Liver (tissue), 9 donors: ENCODE results near the gene ARHGAP6. TPM values are rescaled to one million over a fixed set of nuclear protein-coding genes. Genes with fewer than 3 reads are reported as not detected.

Experiments
- DNase-seq: peaks from one replicate; pipeline ENCODE4 v3.0.0-alpha.2; 2017; ENCODE audit warnings: low spot score
- H3K27ac ChIP-seq, 2 donors: one replicate each; pipeline ENCODE4 v1.7.0; 2013; ENCODE audit warnings: inconsistent platforms in 2 of 2, low read length in 2 of 2, control low read depth in 1 of 2, low read depth in 1 of 2, mild to moderate bottlenecking in 1 of 2
- H3K27me3 ChIP-seq, 4 donors: one replicate each; pipeline versions ENCODE4 v1.6.1 to v1.7.0; 2013; ENCODE audit warnings: low read length in 3 of 4, inconsistent platforms in 1 of 4, mild to moderate bottlenecking in 1 of 4, moderate library complexity in 1 of 4; ENCODE audit not compliant: control insufficient read depth in 4 of 4, insufficient read depth in 4 of 4
- H3K36me3 ChIP-seq, 4 donors: one replicate each; pipeline versions ENCODE4 v1.6.1 to v1.7.0; 2013; ENCODE audit warnings: low read length in 3 of 4, mild to moderate bottlenecking in 3 of 4, low read depth in 1 of 4, moderate library complexity in 1 of 4; ENCODE audit not compliant: control insufficient read depth in 4 of 4, insufficient read depth in 3 of 4
- H3K4me1 ChIP-seq, 4 donors: one replicate each; pipeline versions ENCODE4 v1.6.1 to v1.7.0; 2013; ENCODE audit warnings: low read length in 3 of 4, mild to moderate bottlenecking in 3 of 4, moderate library complexity in 1 of 4; ENCODE audit not compliant: control insufficient read depth in 4 of 4, insufficient read depth in 4 of 4
- H3K4me3 ChIP-seq, 3 donors: one replicate each; pipeline versions ENCODE4 v1.6.1 to v1.7.0; 2013; ENCODE audit warnings: low read length in 3 of 3, control low read depth in 1 of 3, low read depth in 1 of 3, mild to moderate bottlenecking in 1 of 3
- H3K9ac ChIP-seq, 2 donors: one replicate each; pipeline ENCODE4 v1.7.0; 2013; ENCODE audit warnings: low read length in 2 of 2, mild to moderate bottlenecking in 2 of 2, moderate library complexity in 2 of 2, control low read depth in 1 of 2, low read depth in 1 of 2
- H3K9me3 ChIP-seq, 4 donors: one replicate each; pipeline versions ENCODE4 v1.6.1 to v1.7.0; 2013; ENCODE audit warnings: low read length in 3 of 4; ENCODE audit not compliant: control insufficient read depth in 4 of 4
- ATF3 ChIP-seq: IDR thresholded peaks from 2 replicates; pipeline ENCODE4 v1.6.1; 2016; ENCODE audit warnings: antibody characterized with exemption
- CTCF ChIP-seq: fragments of 150-350 bp; IDR thresholded peaks from 2 replicates; pipeline ENCODE4 v1.5.1; 2017; ENCODE audit warnings: improper control_type of control experiment, low read depth, low read length; ENCODE audit not compliant: missing input control
- EGR1 ChIP-seq, 2 donors: IDR thresholded peaks; 2 replicates each; pipeline ENCODE4 v1.6.1; 2016 to 2018; ENCODE audit warnings: antibody characterized with exemption in 2 of 2, low read depth in 2 of 2
- FOXA1 ChIP-seq: IDR thresholded peaks from 2 replicates; pipeline ENCODE4 v1.6.1; 2016; ENCODE audit warnings: antibody characterized with exemption
- FOXA2 ChIP-seq: IDR thresholded peaks from 2 replicates; pipeline ENCODE4 v1.6.1; 2016; ENCODE audit warnings: antibody characterized with exemption
- GABPA ChIP-seq, 2 donors: IDR thresholded peaks in 1 of 2; conservative IDR thresholded peaks in 1 of 2; 2 replicates each; pipeline ENCODE4 v1.6.1; 2016; ENCODE audit warnings: antibody characterized with exemption in 2 of 2, mild to moderate bottlenecking in 1 of 2, moderate library complexity in 1 of 2
- HNF4A ChIP-seq, 2 donors: conservative IDR thresholded peaks; 2 replicates each; pipeline ENCODE4 v1.6.1; 2016; ENCODE audit warnings: antibody characterized with exemption in 2 of 2, mild to moderate bottlenecking in 2 of 2
- JUND ChIP-seq, 2 donors: IDR thresholded peaks; 2 replicates each; pipeline ENCODE4 v1.6.1; 2016; ENCODE audit warnings: antibody characterized with exemption in 2 of 2
- NR2F2 ChIP-seq: IDR thresholded peaks from 2 replicates; pipeline ENCODE4 v1.6.1; 2016; ENCODE audit warnings: antibody characterized with exemption
- RAD21 ChIP-seq, 2 donors: IDR thresholded peaks; 2 replicates each; pipeline ENCODE4 v1.6.1; 2016; ENCODE audit warnings: antibody characterized with exemption in 2 of 2, mild to moderate bottlenecking in 2 of 2
- REST ChIP-seq: IDR thresholded peaks from 2 replicates; pipeline ENCODE4 v1.6.1; 2016; ENCODE audit warnings: antibody characterized with exemption, mild to moderate bottlenecking
- YY1 ChIP-seq: IDR thresholded peaks from 2 replicates; pipeline ENCODE4 v1.6.1; 2016; ENCODE audit warnings: antibody characterized with exemption, mild to moderate bottlenecking
- ZBTB33 ChIP-seq: IDR thresholded peaks from 2 replicates; pipeline ENCODE4 v1.6.1; 2016; ENCODE audit warnings: antibody characterized with exemption
- WGBS: extraction: QIAGEN DNeasy Blood & Tissue Kit; methylation state at CpG from one replicate; pipeline ENCODE4 v1.1.7; 2013; 5-methylcytosine and 5-hydroxymethylcytosine counted together
- polyA plus RNA-seq, 2 donors: library from polyadenylated mRNA; stranded (reverse) in 1 of 2; unstranded in 1 of 2; fragments of 200-250 nt in 1 of 2; fragments of >200 nt in 1 of 2; fragmentation: Nextera tagmentation in 1 of 2; extraction: Ambion mirVana in 1 of 2; gene quantifications; one replicate each; pipeline versions ENCODE4 v1.2.1 to v1.2.3, GENCODE V29; 2013 to 2015
- total RNA-seq, 2 donors: library from RNA; depleted of rRNA; stranded (reverse); fragments of >200 nt; gene quantifications; one replicate each; pipeline ENCODE4 v1.2.3, GENCODE V29; 2014
- donor health status: healthy.
- donor health status: healthy.
- donor health status: healthy.
- donor health status: healthy.
- donor health status: healthy.

ARHGAP6 gene
- total and polyA plus RNA-seq, 4 donors: 0.10 to 2.2 (median 0.65) TPM

GRCh38 chrX:11321986-11322385, 343.7 kb downstream of the ARHGAP6 start (continued):
- no peak for TF ChIP-seq REST
- TF ChIP-seq ATF3: no peak

- Histone ChIP-seq H3K9me3 (no peaks in the 10 kb centered on the region), H3K36me3 (no peaks in the 10 kb centered on the region), H3K4me1 (no peaks in the 10 kb centered on the region), H3K27me3 (no peaks in the 10 kb centered on the region), H3K4me3 (no peak overlapping the region), H3K9ac (no peak overlapping the region), H3K27ac (no peak overlapping the region)
- WGBS: 84% methylated on average over 7 of the region's 7 CpGs
- TF ChIP-seq CTCF: no peak
- TF ChIP-seq YY1: no peak
- no peak for TF ChIP-seq NR2F2
- TF ChIP-seq FOXA1: no peak
- TF ChIP-seq HNF4A (conservative IDR thresholded peaks at IDR 0.05): no peak
- no peak for TF ChIP-seq FOXA2
- no peak for TF ChIP-seq RAD21 (IDR thresholded peaks at IDR 0.05)
- TF ChIP-seq ATF3: no peak
- TF ChIP-seq ZBTB33: no peak
- no peak for TF ChIP-seq JUND (IDR thresholded peaks at IDR 0.05)
- TF ChIP-seq EGR1 (IDR thresholded peaks at IDR 0.05; ENCODE audit: low read depth in 2 of 2): no peak
- TF ChIP-seq GABPA (IDR thresholded peaks at IDR 0.05 in 1 of 2, conservative IDR thresholded peaks at IDR 0.05 in 1 of 2): no peak
- DNase-seq: no peak
Measured at GRCh38 chrX:11319806-11320520, 345.8 kb downstream of the ARHGAP6 start.
